Stimulated activated CD4-positive, alpha-beta T cell treated with anti-CD3 and anti-CD28 coated beads, Interleukin-15, amount 100 ng/mL, for 48 hours (primary cell): ENCODE data around the gene TANGO6.

Experiments used
- DNase-seq, 2 donors: peaks; one replicate each; pipeline ENCODE4 v3.0.0-alpha.2; 2020; ENCODE audit warnings: low read depth in 2 of 2

The TANGO6 gene

DNA sequence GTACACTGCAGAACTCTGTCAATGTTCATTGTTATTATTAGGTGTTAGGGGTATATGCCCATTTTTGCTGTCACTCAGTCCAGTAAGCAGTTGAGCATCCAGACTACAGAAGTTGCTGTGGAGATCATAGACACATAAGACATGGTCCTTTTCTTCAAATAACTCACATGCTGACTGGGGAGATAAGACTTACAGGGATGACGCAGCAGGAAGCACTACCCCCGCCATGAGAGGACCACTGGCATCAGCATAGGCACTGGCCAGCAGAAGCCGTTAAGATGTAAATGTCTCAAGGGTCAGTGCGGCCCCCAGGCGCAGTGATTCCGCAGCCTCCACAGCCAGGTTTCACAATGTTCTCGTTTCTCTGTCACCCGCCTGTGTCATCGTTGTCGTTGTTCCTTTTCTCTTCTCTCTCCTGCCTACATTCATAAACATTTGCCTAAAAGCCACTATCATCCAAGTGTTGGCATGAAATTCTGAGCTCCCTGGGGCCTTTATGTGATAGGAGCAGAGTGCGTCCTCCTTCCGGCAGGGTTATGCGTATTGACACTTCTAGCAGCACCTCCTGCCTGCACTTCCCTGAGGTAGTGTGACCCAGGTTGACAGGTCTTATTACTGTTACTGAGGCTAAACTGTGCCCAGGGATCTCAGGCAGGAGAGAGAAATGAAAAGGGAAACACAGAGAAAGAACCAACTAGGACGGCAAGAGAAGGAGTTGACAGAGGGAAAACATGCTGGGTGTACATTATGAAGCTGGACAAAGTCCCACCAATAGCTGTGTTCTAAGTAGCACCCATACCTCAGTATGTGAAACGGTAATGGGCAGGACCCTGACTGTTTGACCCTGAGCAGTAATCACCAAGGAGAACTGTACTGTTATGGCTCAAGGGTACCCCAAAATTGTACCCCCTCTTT lies 17.9 kb downstream of the TANGO6 start:
- DNase-seq: no peak

DNA sequence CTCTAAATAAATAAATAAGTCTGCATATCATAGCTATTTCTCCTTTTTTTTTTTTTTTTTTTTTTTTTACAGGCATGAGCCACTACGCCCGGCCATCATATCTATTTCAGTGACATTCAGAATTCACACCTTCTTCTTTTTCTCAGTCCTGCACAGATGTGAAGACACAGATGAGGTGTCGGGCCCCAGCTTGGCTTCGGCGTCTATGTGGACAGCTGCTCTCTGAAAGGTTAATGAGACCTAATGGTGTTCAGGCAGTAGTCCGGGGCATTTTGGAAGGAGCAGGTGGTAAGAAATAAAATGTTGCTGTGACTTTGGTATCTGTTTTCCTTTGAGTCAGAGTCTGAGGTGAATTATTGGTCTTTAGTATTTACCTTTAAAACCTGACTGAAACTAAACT lies 23.6 kb downstream of the TANGO6 start:
- no peak for DNase-seq

DNA sequence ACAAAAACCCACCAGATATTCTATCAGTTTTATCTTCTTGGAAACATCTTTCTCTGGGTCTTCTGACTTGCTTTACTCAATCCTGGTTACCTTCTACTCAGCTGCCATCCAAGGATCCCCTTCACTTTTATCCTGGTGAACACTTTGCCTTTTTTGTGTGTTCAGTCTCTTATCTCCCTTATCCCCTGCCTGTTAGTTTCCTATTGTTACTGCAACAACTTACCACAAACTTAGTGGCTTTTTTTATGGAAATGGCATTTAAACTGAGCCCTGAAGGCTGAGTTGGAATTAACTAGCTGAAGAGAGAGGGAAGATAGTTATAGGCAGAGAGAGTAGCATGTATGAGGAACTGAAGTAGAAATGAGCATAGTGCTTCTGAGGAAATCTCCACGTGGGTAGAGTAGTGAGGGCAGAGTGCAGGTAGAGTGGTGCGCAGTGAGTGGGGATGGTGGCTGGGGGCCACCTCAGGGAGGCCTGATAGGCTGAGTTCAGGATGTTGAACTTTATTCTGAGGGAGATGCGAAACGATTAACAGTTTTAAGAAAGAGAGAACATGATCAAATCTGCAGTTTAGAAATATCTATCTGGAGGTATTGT lies 26.3 kb downstream of the TANGO6 start:
- no peak for DNase-seq

DNA sequence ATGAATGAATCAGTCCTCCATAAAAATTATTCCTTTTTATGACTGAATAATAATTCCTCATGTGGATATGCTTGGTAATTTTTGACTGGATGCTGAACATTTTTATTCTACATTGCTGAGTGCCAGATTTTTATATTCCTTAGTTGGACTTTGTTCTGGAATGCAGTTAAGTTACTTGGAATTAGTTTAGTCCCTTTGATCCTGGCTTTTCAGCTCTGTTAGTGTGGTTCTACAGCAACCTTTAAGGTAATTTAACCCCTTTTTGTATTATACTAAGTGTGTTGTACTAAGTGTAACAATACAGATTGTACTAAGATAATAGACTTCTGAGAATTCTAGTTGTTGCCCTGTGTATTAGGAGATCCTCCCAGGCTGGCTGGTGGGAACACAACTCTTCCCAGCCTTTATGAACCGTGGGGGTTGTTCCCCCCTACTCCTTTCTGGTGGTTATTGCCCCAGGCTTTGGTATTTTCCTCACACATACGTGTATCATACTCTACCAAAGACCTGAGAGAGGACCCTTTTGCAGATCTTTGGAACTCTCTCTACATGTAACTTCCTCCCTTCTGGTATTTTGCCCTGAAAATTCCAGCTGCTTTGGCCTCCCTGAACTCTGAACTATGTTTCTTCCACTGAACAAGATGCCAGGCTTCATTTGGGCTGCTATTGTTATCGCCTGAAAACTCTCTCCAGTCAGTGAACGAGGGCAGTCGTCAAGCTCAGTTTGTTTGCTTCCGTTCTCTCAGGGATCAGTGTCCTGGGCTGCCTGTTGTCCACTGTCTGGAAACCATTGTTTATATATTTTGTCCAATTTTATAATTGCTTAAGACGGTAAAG lies 30.5 kb downstream of the TANGO6 start:
- DNase-seq: no peak

DNA sequence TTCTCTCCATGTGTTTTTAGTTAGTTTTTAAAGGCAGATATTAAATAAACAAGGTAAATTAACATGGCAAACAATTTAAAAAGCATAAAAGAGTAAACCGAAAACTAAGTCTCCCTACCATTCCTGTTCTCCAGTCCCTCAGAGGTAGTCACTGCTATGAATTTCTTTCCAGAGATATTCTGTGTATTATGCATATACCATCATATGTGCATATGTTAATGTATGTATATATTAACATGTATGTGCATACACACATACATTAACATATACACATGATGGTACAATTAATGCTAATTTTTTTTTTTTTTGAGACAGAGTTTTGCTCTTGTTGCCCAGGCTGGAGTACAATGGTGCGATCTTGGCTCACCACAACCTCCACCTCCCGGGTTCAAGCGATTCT lies 32.5 kb downstream of the TANGO6 start:
- DNase-seq: no peak

DNA sequence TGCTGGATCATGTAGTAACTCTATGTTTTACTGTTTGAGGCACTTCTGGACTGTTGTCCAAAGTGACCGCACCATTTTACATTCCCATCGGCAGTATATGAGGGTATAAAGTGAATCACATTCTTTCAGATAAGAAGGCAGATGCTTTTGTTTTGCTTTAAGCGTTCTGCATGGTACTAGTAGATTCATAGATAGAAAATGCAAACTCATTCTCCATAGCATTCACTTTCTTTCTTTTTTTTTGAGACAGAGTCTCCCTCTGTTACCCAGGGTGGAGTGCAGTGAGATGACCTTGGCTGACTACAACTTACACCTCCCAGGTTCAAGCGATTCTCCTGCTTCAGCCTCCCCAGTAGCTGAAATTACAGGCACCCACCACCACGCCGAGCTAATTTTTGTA lies 40.4 kb downstream of the TANGO6 start:
- no peak for DNase-seq

DNA sequence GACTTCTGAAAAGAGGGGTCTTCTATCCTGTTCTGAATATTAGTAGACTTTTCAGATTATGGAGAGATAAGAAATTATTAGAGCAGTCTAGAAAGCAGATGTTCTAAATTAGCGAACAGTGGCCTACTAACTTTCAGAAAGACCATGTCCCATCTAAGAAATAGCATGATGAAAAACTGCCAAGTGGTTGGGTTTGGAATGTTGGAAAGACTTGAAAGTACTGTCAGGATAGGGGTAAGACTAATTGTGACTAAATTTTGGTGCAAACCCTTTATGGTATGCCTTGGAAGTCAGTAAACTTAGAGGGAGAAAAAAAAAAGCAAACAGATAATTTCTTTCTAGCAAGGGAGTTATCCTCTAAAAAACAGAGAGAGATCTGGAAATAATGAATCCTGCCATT lies 41.1 kb downstream of the TANGO6 start:
- DNase-seq: no peak

DNA sequence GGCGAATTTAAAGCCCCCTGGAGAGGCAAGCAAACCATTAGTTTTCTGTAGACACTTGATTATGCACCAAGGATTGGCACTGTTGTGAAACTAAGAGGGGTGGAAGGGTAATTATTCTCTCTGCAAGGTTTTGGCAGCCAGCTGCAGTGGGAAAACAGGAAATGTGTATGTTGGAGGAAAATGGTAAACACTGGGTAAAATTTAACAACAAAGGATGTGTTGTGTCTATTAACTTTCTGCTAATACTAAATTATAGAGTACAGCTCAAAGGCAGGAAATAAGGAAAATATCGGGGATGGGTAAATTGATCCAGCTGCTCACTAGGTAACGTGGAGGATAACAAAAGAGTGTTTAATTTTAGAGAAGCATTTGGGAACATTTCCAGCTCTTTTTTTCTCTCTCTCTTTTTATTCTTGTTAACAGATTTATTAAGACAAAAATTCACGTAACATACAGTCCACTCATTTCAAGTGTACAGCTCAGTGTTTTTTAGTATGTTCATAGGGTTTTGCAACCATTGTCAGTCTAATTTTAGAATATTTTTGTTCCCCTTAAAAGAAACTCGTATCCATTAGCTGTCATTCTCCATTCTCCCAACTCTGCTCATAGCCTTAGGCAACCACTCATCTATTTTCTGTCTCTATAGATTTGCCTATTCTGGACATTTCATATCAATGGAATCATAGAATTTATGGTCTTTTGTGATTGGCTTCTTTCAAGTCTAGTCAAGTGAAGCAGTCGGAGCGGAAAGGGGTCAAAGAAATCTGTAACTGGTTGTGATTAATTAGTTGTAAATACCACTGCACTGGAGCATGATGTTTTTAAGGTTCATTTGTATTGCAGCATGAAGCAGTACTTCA lies 41.8 kb downstream of the TANGO6 start:
- no peak for DNase-seq

DNA sequence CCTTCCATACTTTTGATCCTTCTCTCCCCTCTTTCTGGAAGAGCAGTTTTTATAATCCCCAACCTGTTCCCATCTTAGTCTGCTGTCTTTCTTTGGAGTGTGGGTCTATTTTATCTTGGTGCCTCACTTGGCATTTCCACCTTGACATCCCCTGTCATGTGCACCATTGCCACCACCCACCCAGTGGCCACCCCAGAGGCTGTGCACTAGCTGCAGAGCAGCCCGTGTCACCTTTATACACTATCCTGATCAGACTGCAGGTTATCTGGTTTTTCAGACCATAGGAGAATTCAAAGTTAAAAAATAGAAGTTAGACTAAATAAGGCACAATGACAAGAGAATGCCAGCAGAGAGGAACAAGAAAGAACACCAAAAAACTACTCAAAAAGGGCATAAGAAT lies 43.8 kb downstream of the TANGO6 start:
- DNase-seq: no peak

DNA sequence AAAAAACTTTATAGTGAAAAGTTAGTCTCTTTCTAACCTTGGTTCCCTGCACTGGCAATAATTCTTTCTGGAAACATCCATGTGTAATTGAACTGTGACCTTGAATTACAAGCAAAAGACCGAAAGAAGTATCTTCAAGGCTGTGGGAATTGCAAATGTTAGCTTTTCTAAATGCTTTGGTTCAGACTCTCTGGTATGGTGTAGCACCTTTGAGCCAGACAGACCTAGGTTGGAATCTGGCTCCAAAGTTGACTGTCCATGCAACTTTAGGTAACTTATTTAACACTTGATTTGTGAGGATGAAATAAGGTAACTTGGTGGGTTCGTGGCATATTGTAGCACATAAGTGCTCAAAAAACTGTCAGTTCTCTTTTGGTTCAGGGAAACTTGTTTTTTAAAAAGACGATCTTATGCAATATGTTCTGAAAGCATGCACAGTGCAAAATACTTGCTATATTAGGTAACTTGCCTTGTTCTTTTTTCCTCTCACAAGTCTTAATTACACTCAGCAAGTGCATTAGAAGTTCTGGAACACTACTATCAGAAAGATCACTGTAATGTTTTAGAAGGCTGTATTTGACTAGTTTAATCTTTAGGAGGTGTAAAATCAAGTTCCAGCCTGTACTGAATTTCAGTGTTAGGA lies 46.3 kb downstream of the TANGO6 start:
- DNase-seq: no peak

DNA sequence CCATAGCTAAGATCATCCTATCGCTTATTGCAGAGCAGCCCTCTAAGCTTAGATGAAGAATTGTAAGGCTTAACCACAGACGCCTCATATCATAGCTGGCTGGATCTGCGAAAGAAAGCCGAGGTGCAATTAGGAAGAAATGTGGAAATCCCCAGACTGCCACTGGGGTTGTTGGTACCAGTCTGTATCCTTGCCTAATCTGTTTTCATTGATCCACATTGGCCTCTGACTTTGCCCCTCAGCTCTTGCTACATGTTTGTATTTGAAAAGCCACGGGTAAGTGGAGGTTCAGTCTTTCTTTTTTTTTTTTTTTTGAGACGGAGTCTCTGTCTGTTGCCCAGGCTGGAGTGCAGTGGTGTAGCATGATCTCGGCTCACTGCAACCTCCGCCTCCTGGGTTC lies 48.9 kb downstream of the TANGO6 start:
- DNase-seq: no peak

DNA sequence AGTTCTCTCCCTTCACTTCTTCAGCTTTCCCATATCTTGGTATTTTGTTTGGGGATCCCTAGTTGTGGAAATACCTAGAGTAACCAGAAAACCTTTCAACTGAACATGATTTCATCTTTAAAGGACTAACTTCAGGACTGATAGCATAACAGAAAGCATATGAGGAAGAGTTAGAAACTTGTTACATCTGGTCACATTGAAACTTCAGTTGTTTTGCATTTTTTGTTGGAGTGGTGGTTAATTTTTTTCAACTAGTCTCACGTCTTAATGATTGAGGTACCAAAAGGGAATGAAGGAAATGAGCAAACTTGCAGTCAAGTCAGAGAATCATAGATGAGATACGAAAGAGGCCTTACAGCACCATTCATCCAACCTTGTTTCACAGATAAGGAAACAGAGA lies 49.6 kb downstream of the TANGO6 start:
- DNase-seq: no peak

DNA sequence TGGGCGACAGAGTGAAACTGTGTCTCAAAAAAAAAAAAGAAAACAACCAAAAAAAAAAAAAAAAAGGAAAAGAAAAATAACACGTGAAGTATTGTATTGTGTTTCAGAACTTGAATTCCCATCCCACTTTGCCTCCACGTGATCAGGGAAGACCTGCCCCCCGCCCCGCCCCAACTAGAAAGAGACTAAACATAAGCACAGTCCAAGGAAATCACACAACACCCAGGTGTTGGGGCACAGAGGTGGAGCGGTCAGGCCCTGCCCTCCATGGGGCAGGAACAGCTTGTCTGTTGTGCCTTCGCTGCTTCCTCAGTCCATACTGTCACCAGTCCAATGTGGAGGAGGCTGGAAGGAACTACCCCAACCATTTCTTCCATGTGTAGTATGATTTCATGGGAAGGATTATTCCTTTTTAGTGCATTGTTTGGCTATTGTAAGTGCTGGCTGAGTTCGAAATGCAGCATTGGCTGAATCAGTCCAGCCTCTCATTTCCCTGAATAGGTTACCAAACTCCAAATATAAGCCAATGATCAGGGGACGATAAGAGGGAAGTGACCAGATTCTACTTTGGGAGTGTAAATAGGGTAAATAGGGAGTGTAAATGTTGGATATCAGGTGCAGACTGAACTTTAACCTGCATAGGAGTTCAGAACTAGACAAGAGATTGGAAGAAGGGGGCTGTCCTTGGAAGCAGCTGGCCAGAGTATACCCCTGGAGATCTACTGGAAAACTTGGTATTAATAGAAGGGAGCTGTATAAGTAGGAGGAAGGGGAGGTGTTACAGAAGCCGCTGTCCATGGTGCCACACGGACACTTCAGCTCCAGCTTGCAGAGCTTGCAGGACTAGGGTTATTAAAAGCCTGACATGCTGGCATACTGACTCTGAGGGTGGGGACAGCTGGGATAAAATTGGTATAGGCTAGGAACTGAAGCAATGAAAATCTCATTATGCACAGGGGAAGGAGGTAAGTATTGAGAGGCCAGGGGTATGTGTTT lies 50.7 kb downstream of the TANGO6 start:
- DNase-seq: no peak

DNA sequence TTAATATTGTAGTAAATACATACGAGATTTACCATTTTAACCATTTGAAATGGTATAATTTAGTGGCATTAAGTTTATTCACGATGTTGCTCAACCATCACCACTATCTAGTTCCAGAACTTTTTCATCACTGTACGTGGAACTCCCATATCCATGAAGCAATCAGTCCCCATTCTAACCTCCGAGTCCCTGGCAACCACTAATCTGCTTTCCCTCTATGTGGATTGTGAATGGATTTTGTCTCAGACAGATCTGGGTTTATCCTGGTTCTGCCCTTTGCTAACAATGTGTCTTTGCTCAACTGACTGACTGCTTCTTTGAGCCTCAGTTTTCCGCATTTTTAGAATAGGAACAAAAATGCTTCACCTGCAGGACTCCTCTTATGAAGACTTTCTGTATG lies 51.4 kb downstream of the TANGO6 start:
- no peak for DNase-seq

DNA sequence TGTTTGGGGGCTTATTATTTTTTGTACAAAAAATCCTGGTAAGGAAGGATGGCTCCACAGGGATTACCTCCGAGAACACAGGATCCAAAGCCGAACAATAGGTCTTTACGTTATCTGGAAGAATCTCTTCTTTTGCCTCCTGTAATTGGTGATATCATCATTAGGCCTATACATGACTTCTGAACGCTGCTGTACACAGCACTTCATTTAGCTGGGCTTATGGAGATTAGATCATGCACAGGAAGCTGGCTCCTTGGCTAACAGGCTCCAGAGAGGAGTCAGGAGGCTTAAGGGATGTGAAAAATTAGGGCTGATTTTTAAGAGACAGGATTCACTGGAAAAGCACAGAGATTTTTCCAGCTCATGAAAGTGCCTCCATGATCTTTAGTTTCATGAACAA lies 54.7 kb downstream of the TANGO6 start:
- no peak for DNase-seq

DNA sequence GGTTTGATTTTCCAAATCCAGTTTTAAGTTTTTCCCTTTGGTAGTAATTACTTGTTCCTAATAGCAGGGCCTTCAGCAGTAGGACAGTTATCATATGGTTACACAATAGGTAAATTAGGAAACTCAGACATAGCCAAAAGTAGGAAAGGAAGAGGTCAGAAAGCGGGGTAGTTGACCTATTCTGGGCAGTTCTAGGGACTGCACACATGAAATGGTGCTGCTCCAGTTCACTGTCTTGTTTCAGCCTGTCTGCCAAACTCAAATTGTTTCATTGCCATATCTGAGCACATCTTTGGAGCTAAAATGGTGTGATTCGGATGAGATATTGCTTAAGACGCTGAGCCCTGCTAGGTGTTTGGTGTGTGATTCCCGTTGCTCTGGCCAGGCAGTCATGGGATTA lies 56.7 kb downstream of the TANGO6 start:
- no peak for DNase-seq

DNA sequence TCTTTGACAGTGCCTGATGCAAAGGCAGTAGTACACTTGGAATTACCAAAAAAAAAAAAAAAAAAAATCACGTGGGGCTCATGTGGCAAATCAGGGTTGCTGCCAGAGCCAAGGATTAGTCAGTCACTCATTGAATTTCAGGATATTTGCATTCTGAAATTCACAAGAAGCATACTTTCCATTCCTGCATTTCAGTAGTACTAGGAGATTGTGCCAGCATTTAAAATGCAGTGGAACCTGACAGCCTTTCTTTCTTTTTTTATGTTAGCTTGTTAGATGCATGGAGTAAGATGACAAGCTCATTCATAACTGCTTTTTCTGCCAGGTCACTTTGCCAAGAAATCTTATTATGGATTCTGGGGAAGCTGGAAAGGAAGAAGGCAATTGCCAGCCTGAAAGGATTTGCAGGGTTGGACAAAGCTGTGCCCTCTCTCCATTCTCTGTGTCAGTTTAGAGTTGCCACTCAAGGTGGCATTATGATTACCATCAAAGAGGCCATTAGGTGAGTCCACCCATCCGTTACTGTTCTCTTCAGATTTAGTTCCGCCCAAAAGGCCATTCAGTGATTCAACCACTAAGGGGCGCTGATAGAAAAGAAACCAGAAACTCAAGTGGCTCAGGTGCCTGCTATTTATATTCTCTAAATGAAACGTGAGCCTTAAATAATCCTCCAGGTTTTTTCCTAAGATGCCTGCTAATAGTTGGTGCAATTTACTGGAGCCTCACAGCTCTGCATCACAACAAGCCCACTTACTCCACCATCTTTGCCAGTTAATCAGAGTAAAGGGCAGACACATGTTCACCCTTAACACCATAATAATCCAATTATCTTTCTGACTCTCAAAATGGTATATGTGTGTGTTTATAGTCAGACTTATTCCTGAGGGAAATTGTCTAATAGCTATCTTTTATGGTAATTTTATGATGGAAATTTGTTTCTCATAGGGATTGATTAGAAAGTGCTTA lies 59.0 kb downstream of the TANGO6 start:
- DNase-seq: peak in 1 of 2 donors; percentile 1

DNA sequence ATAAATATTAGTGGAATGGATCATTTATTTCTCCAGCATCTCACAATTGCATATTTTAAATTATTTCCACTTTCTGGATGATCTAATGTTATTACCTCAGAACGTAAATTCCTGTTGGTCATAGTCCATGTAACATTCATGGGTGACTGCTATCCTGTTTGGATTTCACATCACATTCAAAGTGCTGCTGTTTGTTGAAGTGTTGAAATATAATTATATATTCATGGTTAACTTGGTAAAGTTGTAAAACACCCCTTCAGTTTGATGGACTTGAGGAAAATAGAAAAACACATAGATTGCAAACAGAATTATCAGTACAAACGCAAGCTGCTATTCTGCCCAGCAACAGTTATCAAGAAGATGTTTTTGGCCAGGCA lies 59.6 kb downstream of the TANGO6 start:
- DNase-seq: no peak

DNA sequence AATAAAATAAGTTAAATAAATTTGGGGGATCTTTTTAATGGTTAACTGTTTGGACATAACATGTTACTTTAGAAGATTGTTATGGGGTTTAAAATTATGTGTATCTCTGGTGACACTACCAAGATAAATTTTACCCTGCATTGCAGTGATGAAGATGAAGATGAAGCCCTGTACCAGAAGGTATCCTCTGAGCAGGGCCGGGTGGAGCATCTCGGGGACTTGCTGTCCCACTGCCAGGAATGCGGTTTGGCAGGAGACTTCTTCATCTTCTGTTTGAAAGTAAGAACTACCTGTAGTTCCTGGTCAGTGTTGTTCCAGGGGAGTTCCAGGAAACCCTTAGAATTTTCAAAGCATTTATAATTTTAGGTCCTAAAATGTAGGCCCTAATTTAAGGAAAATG lies 64.0 kb downstream of the TANGO6 start:
- no peak for DNase-seq
